H9 (cell line): Measurements from ENCODE around the gene BMP3. TPM values are rescaled to one million over a fixed set of nuclear protein-coding genes. Genes with fewer than 3 reads are reported as not detected.

Experiments
- DNase-seq: peaks from one replicate; pipeline ENCODE4 v3.0.0-alpha.2; 2017
- H2AFZ ChIP-seq: one replicate; pipeline ENCODE4 v1.6.1; 2013; ENCODE audit warnings: mild to moderate bottlenecking, low read length, control low read depth, moderate library complexity
- H2AK5ac ChIP-seq: 2 replicates; pipeline ENCODE4 v1.6.1; 2013; ENCODE audit warnings: low read length, control low read depth, mixed read lengths; ENCODE audit not compliant: insufficient read length
- H2BK120ac ChIP-seq: one replicate; pipeline ENCODE4 v1.6.1; 2013; ENCODE audit warnings: low read depth, mild to moderate bottlenecking, low read length, control low read depth, inconsistent platforms; ENCODE audit not compliant: poor library complexity, severe bottlenecking
- H2BK12ac ChIP-seq: 2 replicates; pipeline ENCODE4 v1.6.1; 2013; ENCODE audit warnings: low read length, control low read depth, mixed read lengths, low read depth; ENCODE audit not compliant: insufficient read length
- H2BK15ac ChIP-seq: 2 replicates; pipeline ENCODE4 v1.6.1; 2013; ENCODE audit warnings: low read depth, low read length, control low read depth
- H2BK20ac ChIP-seq: one replicate; pipeline ENCODE4 v1.6.1; 2013; ENCODE audit warnings: low read depth, mild to moderate bottlenecking, low read length, control low read depth, inconsistent platforms; ENCODE audit not compliant: poor library complexity, severe bottlenecking
- H2BK5ac ChIP-seq: 2 replicates; pipeline ENCODE4 v1.6.1; 2013; ENCODE audit warnings: low read length, control low read depth, mixed read lengths; ENCODE audit not compliant: insufficient read length
- H3K14ac ChIP-seq: 2 replicates; pipeline ENCODE4 v1.6.1; 2013; ENCODE audit warnings: low read length, control low read depth; ENCODE audit not compliant: insufficient read depth
- H3K18ac ChIP-seq: 2 replicates; pipeline ENCODE4 v1.6.1; 2013; ENCODE audit warnings: low read depth, mild to moderate bottlenecking, mixed read lengths, low read length, control low read depth; ENCODE audit not compliant: insufficient read length
- H3K23ac ChIP-seq: 2 replicates; pipeline ENCODE4 v1.6.1; 2013; ENCODE audit warnings: low read length, control low read depth, mixed read lengths, low read depth; ENCODE audit not compliant: insufficient read length
- H3K23me2 ChIP-seq: 2 replicates; pipeline ENCODE4 v1.6.1; 2013; ENCODE audit warnings: low read depth, mild to moderate bottlenecking, mixed read lengths, low read length, control low read depth; ENCODE audit not compliant: insufficient read length, poor library complexity, severe bottlenecking
- H3K27ac ChIP-seq: 2 replicates; pipeline ENCODE4 v1.5.1; 2013; ENCODE audit warnings: low read length, control low read depth, mixed read lengths, low read depth; ENCODE audit not compliant: insufficient read length
- H3K27me3 ChIP-seq: 2 replicates; pipeline ENCODE4 v1.6.1; 2013; ENCODE audit warnings: low read length, control low read depth, inconsistent platforms; ENCODE audit not compliant: insufficient read depth
- H3K4ac ChIP-seq: 2 replicates; pipeline ENCODE4 v1.6.1; 2013; ENCODE audit warnings: low read depth, mild to moderate bottlenecking, control low read depth, inconsistent platforms, low read length, moderate library complexity
- H3K4me1 ChIP-seq: 2 replicates; pipeline ENCODE4 v1.6.1; 2013; ENCODE audit warnings: low read length, control low read depth, inconsistent platforms; ENCODE audit not compliant: insufficient read depth
- H3K4me2 ChIP-seq: 2 replicates; pipeline ENCODE4 v1.6.1; 2013; ENCODE audit warnings: low read length, control low read depth, mixed read lengths; ENCODE audit not compliant: insufficient read length, insufficient read depth
- H3K56ac ChIP-seq: 2 replicates; pipeline ENCODE4 v1.6.1; 2013; ENCODE audit warnings: low read depth, mild to moderate bottlenecking, mixed read lengths, low read length, control low read depth; ENCODE audit not compliant: insufficient read length
- H3K79me1 ChIP-seq: 2 replicates; pipeline ENCODE4 v1.6.1; 2013; ENCODE audit warnings: low read depth, mild to moderate bottlenecking, moderate library complexity, low read length, control low read depth, inconsistent platforms; ENCODE audit not compliant: insufficient read depth, poor library complexity, severe bottlenecking
- H3K79me2 ChIP-seq: 2 replicates; pipeline ENCODE4 v1.6.1; 2013; ENCODE audit warnings: low read length, control low read depth, inconsistent platforms; ENCODE audit not compliant: insufficient read depth
- H3K9ac ChIP-seq: 2 replicates; pipeline ENCODE4 v1.6.1; 2013; ENCODE audit warnings: low read length, control low read depth, mixed read lengths; ENCODE audit not compliant: insufficient read length; ENCODE audit errors: extremely low read depth
- H3K9me3 ChIP-seq: one replicate; pipeline ENCODE4 v1.6.1; 2013; ENCODE audit warnings: low read depth, low read length, inconsistent platforms; ENCODE audit not compliant: control insufficient read depth
- H3T11ph ChIP-seq: one replicate; pipeline ENCODE4 v1.6.1; 2013; ENCODE audit warnings: mild to moderate bottlenecking, low read length, control low read depth, inconsistent platforms
- H4K20me1 ChIP-seq: one replicate; pipeline ENCODE4 v1.6.1; 2013; ENCODE audit not compliant: control insufficient read depth, insufficient read length, insufficient read depth
- H4K5ac ChIP-seq: 2 replicates; pipeline ENCODE4 v1.6.1; 2013; ENCODE audit warnings: low read depth, mild to moderate bottlenecking, mixed read lengths, low read length, control low read depth; ENCODE audit not compliant: insufficient read length
- H4K8ac ChIP-seq: replicated peaks from 2 replicates; pipeline ENCODE4 v1.6.1; 2013; ENCODE audit warnings: low read length, control low read depth, mixed read lengths, low read depth; ENCODE audit not compliant: insufficient read length
- H4K91ac ChIP-seq: 2 replicates; pipeline ENCODE4 v1.6.1; 2013; ENCODE audit warnings: low read depth, mild to moderate bottlenecking, moderate library complexity, mixed read lengths, low read length, control low read depth; ENCODE audit not compliant: insufficient read length
- H3K27ac Mint-ChIP-seq, 3 experiments: 2 replicates in 2 of 3; 3 replicates in 1 of 3; pipeline ENCODE4 v1.8.0; 2020 to 2021; ENCODE audit warnings: mixed read lengths in 3 of 3, mild to moderate bottlenecking in 1 of 3, moderate library complexity in 1 of 3
- H3K27me3 Mint-ChIP-seq: 2 replicates; pipeline ENCODE4 v1.8.0; 2021; ENCODE audit warnings: low read depth, mild to moderate bottlenecking, moderate library complexity, mixed read lengths
- H3K36me3 Mint-ChIP-seq, 3 experiments: 2 replicates in 2 of 3; 3 replicates in 1 of 3; pipeline ENCODE4 v1.8.0; 2020 to 2021; ENCODE audit warnings: low read depth in 3 of 3, mixed read lengths in 3 of 3; ENCODE audit not compliant: insufficient read depth in 1 of 3
- H3K4me1 Mint-ChIP-seq, 2 experiments: 2 replicates each; pipeline ENCODE4 v1.8.0; 2020; ENCODE audit warnings: mixed read lengths in 2 of 2
- H3K4me3 Mint-ChIP-seq, 2 experiments: 2 replicates in 1 of 2; 3 replicates in 1 of 2; pipeline ENCODE4 v1.8.0; 2020 to 2021; ENCODE audit warnings: mild to moderate bottlenecking in 2 of 2, mixed read lengths in 2 of 2, moderate library complexity in 1 of 2
- H3K9me3 Mint-ChIP-seq, 2 experiments: 2 replicates in 1 of 2; 3 replicates in 1 of 2; pipeline ENCODE4 v1.8.0; 2020; ENCODE audit warnings: mild to moderate bottlenecking in 2 of 2, mixed read lengths in 2 of 2, moderate library complexity in 1 of 2
- total RNA-seq: library from RNA; stranded (reverse); gene quantifications from 2 replicates; pipeline ENCODE4 v1.2.1, GENCODE V29; 2021
- TF ChIP-seq, protein P1 (sequence below): fragments of 200-600 bp; sonication (generic); conservative IDR thresholded peaks from 3 replicates; pipeline ENCODE4 v1.8.0; 2021; ENCODE audit warnings: antibody characterized with exemption, mild to moderate bottlenecking

BMP3 gene
- total RNA-seq, 1 experiment from 2014 or later, result not detected

DNA sequence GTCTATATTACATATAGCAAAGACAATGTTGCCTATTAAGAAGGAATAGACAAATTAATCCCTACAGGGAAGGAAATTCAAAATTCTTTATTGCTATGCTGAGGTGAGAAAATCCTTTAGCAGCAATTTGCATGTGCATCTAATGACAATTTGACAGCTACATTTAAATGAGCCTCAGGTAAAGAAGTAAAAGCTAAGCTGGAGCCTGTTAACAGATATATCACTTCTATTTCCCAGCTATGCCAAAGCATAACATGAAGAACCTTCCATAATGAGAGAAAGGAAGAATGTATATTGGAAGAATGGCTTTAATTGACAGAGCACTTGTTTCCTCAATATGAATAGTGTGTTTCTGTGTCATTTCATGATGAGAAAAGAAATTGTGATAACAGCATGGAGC, 71.6 kb downstream of the BMP3 start:
- H3K27ac ChIP-seq, result no peak overlapping the region
- no peaks in the 10 kb centered on the region for H3K79me1 ChIP-seq
- no peak overlapping the region for H2BK20ac ChIP-seq
- no peak overlapping the region for H2AFZ ChIP-seq
- no peak overlapping the region for H3K18ac ChIP-seq
- no peak overlapping the region for H3K14ac ChIP-seq
- H3K4me3 Mint-ChIP-seq, result no peak overlapping the region
- H3K9me3 ChIP-seq, result no peaks in the 10 kb centered on the region
- TF ChIP-seq, protein P1, sequence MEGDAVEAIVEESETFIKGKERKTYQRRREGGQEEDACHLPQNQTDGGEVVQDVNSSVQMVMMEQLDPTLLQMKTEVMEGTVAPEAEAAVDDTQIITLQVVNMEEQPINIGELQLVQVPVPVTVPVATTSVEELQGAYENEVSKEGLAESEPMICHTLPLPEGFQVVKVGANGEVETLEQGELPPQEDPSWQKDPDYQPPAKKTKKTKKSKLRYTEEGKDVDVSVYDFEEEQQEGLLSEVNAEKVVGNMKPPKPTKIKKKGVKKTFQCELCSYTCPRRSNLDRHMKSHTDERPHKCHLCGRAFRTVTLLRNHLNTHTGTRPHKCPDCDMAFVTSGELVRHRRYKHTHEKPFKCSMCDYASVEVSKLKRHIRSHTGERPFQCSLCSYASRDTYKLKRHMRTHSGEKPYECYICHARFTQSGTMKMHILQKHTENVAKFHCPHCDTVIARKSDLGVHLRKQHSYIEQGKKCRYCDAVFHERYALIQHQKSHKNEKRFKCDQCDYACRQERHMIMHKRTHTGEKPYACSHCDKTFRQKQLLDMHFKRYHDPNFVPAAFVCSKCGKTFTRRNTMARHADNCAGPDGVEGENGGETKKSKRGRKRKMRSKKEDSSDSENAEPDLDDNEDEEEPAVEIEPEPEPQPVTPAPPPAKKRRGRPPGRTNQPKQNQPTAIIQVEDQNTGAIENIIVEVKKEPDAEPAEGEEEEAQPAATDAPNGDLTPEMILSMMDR, result no peak
- H3K27me3 Mint-ChIP-seq, result peaks cover 1% of the 10 kb centered on the region; the same call in 1 of the 2 replicates
- no peak overlapping the region for H2BK15ac ChIP-seq
- no peak overlapping the region for H3K56ac ChIP-seq
- H3K9ac ChIP-seq, result no peak overlapping the region
- no peak overlapping the region for H3K23ac ChIP-seq
- no peak overlapping the region for H2BK5ac ChIP-seq
- no peak overlapping the region for H4K91ac ChIP-seq
- no peaks in the 10 kb centered on the region; a peak in 2 of 5 replicates for H3K9me3 Mint-ChIP-seq
- no peaks in the 10 kb centered on the region for H3K4me1 Mint-ChIP-seq
- no peak overlapping the region for H2BK12ac ChIP-seq
- no peaks in the 10 kb centered on the region for H3K27me3 ChIP-seq
- H3K4ac ChIP-seq, result no peak overlapping the region
- H4K5ac ChIP-seq, result no peak overlapping the region
- H2BK120ac ChIP-seq, result no peak overlapping the region
- DNase-seq, result no peak
- H3K4me2 ChIP-seq, result no peak overlapping the region
- H4K8ac ChIP-seq, result no peak overlapping the region
- H3K36me3 Mint-ChIP-seq, result no peaks in the 10 kb centered on the region
- no peaks in the 10 kb centered on the region for H3K23me2 ChIP-seq
- no peaks in the 10 kb centered on the region for H3K4me1 ChIP-seq
- no peak overlapping the region for H2AK5ac ChIP-seq
- H3K27ac Mint-ChIP-seq, result no peak overlapping the region
- H3K79me2 ChIP-seq, result no peaks in the 10 kb centered on the region
- H4K20me1 ChIP-seq, result no peaks in the 10 kb centered on the region
- no peak overlapping the region for H3T11ph ChIP-seq
